NT2/D1 (cell line): Measurements from ENCODE around the gene ZNF606.

Source experiments
- DNase-seq: peaks from one replicate; pipeline ENCODE4 v3.0.0-alpha.2; 2011; ENCODE audit warnings: low read depth, low spot score
- H3K27me3 ChIP-seq: 2 replicates; pipeline ENCODE4 v1.6.0; 2011; ENCODE audit warnings: mild to moderate bottlenecking; ENCODE audit not compliant: insufficient read length, insufficient read depth
- H3K36me3 ChIP-seq: 2 replicates; pipeline ENCODE4 v1.6.1; 2011; ENCODE audit warnings: mild to moderate bottlenecking, low read length, mixed read lengths; ENCODE audit not compliant: insufficient read depth, insufficient read length
- H3K4me1 ChIP-seq: 2 replicates; pipeline ENCODE4 v1.5.1; 2011; ENCODE audit not compliant: insufficient read depth, insufficient read length
- H3K4me3 ChIP-seq: 2 replicates; pipeline ENCODE4 v1.5.1; 2011; ENCODE audit warnings: low read depth; ENCODE audit not compliant: insufficient read length
- H3K9ac ChIP-seq: 2 replicates; pipeline ENCODE4 v1.6.0; 2011; ENCODE audit warnings: low read depth; ENCODE audit not compliant: insufficient read length
- H3K9me3 ChIP-seq: 2 replicates; pipeline ENCODE4 v1.5.1; 2011; ENCODE audit warnings: mild to moderate bottlenecking, low read length; ENCODE audit not compliant: insufficient read depth
- SUZ12 ChIP-seq: IDR thresholded peaks from 2 replicates; pipeline ENCODE4 v1.6.1; 2011; ENCODE audit not compliant: insufficient read length, insufficient read depth; ENCODE audit errors: extremely low read depth
- YY1 ChIP-seq: IDR thresholded peaks from 2 replicates; pipeline ENCODE4 v1.6.1; 2011; ENCODE audit not compliant: insufficient read length, insufficient read depth
- ZNF274 ChIP-seq: IDR thresholded peaks from 2 replicates; pipeline ENCODE4 v1.6.1; 2011; ENCODE audit warnings: mild to moderate bottlenecking, low read depth, low read length

The ZNF606 gene

DNA sequence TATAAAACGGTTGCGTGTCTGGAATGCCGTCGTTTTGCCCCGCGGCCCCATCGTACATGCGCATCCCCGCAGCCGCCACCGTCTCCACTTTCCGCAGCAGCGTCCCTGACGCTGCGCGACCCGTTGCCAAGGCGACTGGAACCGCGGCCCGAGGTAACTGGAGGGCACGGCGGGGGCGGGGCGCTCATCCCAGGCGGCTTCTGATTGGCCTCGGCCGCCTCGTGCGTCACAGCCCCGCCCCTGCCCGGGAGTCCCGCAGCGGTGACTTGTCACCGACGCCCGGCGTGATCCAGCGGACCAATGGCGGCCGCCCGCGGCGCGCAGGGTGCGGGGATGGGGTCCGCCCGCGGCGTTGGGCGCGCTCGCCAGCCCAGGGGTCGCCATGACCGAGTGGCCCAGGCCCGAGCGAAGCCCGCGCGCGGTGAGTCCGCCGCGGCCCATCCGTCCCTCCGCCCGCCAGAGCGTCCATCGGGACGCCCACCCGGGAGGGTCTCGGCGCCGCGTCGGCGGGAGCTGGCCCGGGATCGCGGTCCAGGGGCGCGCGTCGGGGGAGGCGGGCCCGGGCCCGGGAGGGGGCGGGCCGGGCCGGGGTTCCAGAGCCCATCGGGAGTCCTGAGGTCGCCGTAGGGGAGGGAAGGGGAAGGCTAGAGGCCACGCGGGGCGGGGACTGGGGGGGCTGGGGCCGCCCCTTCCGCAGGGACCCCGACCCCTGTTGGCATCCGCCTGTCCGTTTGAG lies 31.3 kb upstream of the ZNF606 start, which contains the start of gene ZSCAN1:
ZSCAN1 (plus strand) TSS at position 285 of the 736 bp plus-strand sequence. CDS start 3,812 bp downstream, outside the sequence.
- Histone ChIP-seq H3K27me3 (no peaks in the 10 kb centered on the region), H3K9me3 (no peaks in the 10 kb centered on the region), H3K9ac (peak within 1 kb of the TSS; percentile 85), H3K4me1 (peaks cover 19% of the 10 kb centered on the region), H3K4me3 (peak within 1 kb of the TSS; percentile 71), H3K36me3 (no peaks in the 10 kb centered on the region)
- TF ChIP-seq SUZ12 (no peak), YY1 (no peak), ZNF274 (no peak)
- peak; percentile 81 for DNase-seq

DNA sequence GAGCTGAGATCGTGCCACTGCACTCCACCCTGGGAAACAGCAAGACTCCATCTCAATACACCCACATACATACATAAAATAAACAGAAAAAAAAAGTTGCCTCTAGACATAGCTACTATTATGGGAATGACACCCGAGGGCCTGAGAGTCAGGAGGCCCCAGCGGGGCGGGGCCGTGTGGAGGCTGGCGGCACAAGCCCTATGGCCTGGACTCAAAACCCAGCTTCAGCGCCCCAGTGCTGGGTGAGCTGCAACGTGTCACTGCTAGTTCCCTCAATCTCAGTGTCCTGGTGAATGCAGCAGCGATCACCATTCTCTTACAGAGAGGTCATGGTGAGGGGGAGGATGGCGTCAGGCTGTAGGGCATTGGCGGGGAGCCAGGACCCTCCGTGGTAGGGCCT lies 22.0 kb upstream of the ZNF606 start:
- no peaks in the 10 kb centered on the region for H3K36me3 ChIP-seq
- H3K4me1 ChIP-seq: peaks cover 8% of the 10 kb centered on the region
- TF ChIP-seq ZNF274: no peak
- TF ChIP-seq YY1: no peak
- no peak for TF ChIP-seq SUZ12
- peaks cover 12% of the 10 kb centered on the region; the same call in 1 of the 2 replicates for H3K9me3 ChIP-seq
- H3K9ac ChIP-seq: no peak overlapping the region
- no peak for DNase-seq
- no peaks in the 10 kb centered on the region for H3K27me3 ChIP-seq
- H3K4me3 ChIP-seq: no peak overlapping the region

DNA sequence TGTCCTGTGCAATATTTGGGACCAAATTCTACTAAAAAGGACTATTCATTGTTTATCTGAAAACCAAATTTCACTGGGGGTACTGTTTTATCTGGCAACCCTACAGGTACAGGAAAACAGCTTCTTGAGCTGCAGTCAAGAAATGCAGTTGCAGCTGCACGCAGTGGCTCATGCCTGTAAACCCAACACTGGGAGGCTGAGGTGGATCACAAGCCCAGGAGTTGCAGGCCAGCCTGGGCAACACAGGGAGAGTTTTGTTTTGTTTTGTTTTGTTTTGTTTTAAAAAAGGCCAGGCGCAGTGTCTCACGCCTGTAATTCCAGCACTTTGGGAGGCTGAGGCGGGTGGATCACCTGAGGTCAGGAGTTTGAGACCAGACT lies 19.7 kb upstream of the ZNF606 start:
- TF ChIP-seq SUZ12: no peak
- TF ChIP-seq YY1: no peak
- TF ChIP-seq ZNF274: no peak
- H3K9me3 ChIP-seq: peaks cover 12% of the 10 kb centered on the region; the same call in 1 of the 2 replicates
- DNase-seq: no peak

DNA sequence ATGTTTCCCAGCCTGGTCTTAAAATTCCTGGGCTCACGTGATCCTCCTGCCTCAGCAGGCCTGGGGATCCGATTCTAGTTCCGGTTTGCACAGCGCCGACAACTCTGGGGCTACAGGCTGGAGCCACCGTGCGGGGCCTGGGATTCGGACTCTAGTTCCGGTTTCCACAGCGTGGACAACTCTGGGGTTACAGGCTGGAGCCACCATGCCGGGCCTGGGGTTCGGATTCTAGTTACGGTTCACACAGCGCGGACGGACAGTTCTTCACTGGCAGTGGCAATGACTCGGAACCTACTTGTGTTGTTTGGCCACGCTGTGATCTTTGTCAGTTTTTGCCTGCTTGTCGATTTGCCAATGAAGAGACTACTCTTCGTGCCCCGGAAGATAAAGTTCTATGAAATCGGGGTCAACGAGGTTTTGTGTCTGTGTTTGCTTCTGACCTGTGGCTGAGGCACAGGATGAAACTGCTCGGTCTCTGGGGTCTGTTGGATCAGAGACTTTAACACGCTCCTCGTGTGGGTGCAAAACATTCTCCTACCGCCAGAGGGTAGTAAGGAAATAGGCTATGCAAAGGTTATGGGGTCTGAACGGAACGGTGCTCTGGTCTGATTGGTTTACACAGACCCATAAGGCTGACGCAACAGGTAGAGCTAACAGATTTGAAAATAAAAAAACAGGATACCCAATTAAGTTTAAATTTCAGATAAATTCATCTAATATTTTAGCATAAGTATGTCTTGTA lies 19.1 kb upstream of the ZNF606 start:
- TF ChIP-seq ZNF274 (no peak), YY1 (no peak), SUZ12 (no peak)
- Histone ChIP-seq H3K9me3 (peaks cover 12% of the 10 kb centered on the region; the same call in 1 of the 2 replicates), H3K36me3 (no peaks in the 10 kb centered on the region), H3K27me3 (no peaks in the 10 kb centered on the region), H3K4me3 (no peak overlapping the region), H3K9ac (no peak overlapping the region), H3K4me1 (no peaks in the 10 kb centered on the region)
- DNase-seq: peak; percentile 74

More for the DNA sequence above, 19.7 kb upstream of the ZNF606 start:
- no peaks in the 10 kb centered on the region for H3K27me3 ChIP-seq
- H3K4me3 ChIP-seq: no peak overlapping the region
- no peak overlapping the region for H3K9ac ChIP-seq
- no peaks in the 10 kb centered on the region for H3K4me1 ChIP-seq
- no peaks in the 10 kb centered on the region for H3K36me3 ChIP-seq

DNA sequence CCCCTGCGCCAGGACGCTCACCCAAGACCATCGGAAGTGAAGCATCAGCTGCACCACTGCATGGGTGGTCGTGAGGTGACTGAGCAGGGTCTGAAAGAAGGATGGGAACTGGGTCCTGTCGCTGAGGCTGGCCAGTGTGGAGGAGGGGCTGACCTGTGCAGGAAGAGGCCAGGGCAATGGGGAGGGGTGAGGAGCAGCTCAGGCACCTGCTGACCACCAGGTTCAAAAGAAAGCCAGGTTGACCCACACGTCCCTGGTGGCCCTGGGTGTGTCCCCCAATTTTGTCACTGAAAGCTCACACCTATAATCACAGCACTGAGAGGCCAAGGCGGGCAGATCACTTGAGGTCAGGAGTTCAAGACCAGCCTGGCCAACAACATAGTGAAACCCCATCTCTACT lies 17.5 kb upstream of the ZNF606 start:
- peaks cover 4% of the 10 kb centered on the region; the same call in 1 of the 2 replicates for H3K9me3 ChIP-seq
- no peaks in the 10 kb centered on the region for H3K27me3 ChIP-seq
- no peak overlapping the region for H3K4me3 ChIP-seq
- no peak for TF ChIP-seq YY1
- TF ChIP-seq SUZ12: no peak
- TF ChIP-seq ZNF274: no peak
- H3K9ac ChIP-seq: no peak overlapping the region
- no peaks in the 10 kb centered on the region for H3K36me3 ChIP-seq
- no peak for DNase-seq
- H3K4me1 ChIP-seq: no peaks in the 10 kb centered on the region

DNA sequence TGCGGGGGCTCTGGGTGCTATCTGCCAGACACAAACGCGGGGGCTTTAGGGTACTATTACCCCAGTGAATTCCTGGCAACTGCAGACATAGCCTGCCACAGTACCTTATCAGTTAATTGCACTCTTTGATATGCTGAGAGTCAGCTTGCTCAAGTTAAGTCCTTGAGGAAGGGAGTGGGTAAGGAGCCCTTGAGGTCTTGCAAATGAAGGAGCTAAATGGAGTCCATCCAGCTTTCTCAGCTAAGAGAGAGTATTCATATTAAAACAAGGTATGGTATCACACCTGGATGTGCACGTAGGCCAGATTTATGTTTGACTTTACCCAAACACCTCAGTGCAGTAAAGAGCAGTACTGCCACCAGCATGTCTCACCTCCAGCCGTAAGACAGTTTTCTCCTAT lies 11.5 kb upstream of the ZNF606 start:
- peaks cover 7% of the 10 kb centered on the region for H3K4me1 ChIP-seq

DNA sequence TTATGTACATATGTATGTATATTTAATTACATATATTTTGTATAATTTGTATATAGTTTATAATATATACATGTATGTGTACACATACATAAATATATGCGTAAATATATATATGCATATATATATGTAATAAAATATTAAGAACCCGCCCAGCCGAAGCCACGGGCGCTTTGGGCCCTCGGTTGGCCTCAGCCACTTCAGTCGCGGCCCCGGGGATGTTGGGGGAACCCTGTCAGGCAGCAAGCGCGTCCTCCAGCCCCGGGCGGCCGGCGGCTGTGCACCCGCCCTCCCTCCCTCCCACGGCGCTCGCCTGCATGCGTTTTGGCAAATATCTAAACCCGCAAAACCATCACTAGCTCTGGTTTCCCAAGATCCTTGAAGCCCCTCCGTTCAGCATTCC lies 7.9 kb upstream of the ZNF606 start:
- Histone ChIP-seq H3K4me1 (peaks cover 7% of the 10 kb centered on the region), H3K4me3 (no peak overlapping the region), H3K9me3 (no peaks in the 10 kb centered on the region), H3K9ac (no peak overlapping the region), H3K27me3 (no peaks in the 10 kb centered on the region), H3K36me3 (peaks cover 25% of the 10 kb centered on the region)
- DNase-seq: no peak
- no peak for TF ChIP-seq SUZ12
- no peak for TF ChIP-seq YY1
- TF ChIP-seq ZNF274: no peak

More for the DNA sequence above, 11.5 kb upstream of the ZNF606 start:
- Histone ChIP-seq H3K27me3 (no peaks in the 10 kb centered on the region), H3K4me3 (no peak overlapping the region), H3K36me3 (peaks cover 6% of the 10 kb centered on the region), H3K9ac (no peak overlapping the region), H3K9me3 (no peaks in the 10 kb centered on the region)
- no peak for TF ChIP-seq YY1
- no peak for TF ChIP-seq ZNF274
- TF ChIP-seq SUZ12: no peak
- no peak for DNase-seq
